Measurements from ENCODE around the gene APMAP. TPM values are rescaled to one million over a fixed set of nuclear protein-coding genes. Genes with fewer than 3 reads are reported as not detected.
A peak's percentile ranks its signal among the peaks of the same experiment; 100 is the strongest.

APMAP gene
- total and polyA plus RNA-seq, 10 donors, result 26.5 to 104 (median 65.3) TPM

DNA sequence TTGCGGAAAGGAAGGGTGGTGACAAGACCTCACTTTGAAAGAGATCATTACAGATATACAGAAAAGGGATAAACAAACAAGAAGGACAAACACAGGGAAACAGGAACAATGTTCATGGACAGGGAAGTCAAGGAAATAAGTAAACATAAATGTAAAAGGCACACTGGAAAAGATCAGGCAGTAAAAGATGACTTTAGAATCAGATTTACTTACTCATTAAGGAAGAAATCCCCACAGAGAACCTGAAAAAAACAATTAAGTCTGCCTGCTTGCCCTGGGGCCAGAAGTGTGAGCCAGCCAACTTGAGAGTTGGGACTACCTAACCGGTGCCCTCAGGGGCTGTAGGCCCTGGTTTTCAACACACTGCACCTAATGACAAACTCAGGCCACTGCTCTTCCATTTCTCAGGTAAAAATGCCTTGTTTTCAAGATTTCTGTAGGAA lies 1.7 kb downstream of the APMAP start:
- intact Hi-C loops (cut with DNase I; ENCODE audit: low total_unique reads), result loop anchor here (5.0 kb wide), 1 partner anchor 406 kb away; no protein-coding TSS in a partner anchor
- Histone ChIP-seq H3K36me3 (peaks cover 0 to 16% (median 0%) of the 10 kb centered on the region in 6 donors), H3K9me3 (no peaks in the 10 kb centered on the region), H3K4me1 (peaks cover 12 to 91% (median 56%) of the 10 kb centered on the region in 6 donors), H3K4me3 (peak overlapping the region in 5 of 8 donors; percentile 66 to 88 (median 72)), H3K27ac (peak overlapping the region in 7 of 8 donors; percentile 92 to 97 (median 96)), H3K27me3 (replicated peaks in 1 of 7) (no peaks in the 10 kb centered on the region)
- TF ChIP-seq, protein P1, sequence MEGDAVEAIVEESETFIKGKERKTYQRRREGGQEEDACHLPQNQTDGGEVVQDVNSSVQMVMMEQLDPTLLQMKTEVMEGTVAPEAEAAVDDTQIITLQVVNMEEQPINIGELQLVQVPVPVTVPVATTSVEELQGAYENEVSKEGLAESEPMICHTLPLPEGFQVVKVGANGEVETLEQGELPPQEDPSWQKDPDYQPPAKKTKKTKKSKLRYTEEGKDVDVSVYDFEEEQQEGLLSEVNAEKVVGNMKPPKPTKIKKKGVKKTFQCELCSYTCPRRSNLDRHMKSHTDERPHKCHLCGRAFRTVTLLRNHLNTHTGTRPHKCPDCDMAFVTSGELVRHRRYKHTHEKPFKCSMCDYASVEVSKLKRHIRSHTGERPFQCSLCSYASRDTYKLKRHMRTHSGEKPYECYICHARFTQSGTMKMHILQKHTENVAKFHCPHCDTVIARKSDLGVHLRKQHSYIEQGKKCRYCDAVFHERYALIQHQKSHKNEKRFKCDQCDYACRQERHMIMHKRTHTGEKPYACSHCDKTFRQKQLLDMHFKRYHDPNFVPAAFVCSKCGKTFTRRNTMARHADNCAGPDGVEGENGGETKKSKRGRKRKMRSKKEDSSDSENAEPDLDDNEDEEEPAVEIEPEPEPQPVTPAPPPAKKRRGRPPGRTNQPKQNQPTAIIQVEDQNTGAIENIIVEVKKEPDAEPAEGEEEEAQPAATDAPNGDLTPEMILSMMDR (IDR thresholded peaks at IDR 0.05 in 8 of 11, conservative IDR thresholded peaks at IDR 0.05 in 3 of 11), result no peak
- TF ChIP-seq POLR2A (IDR thresholded peaks at IDR 0.05) (no peak), POLR2AphosphoS5 (IDR thresholded peaks at IDR 0.05) (no peak)
- 81 to 92% (median 88%) methylated on average over 2 of the region's 2 CpGs for WGBS, 5 donors
- DNase-seq, result peak; percentile 73

- H3K27me3 ChIP-seq (replicated peaks in 1 of 7), result no peaks in the 10 kb centered on the region
- H3K4me1 ChIP-seq, result peaks cover 12 to 95% (median 55%) of the 10 kb centered on the region in 6 donors
- peak overlapping the region in 7 of 8 donors; percentile 9 to 97 (median 71) for H3K27ac ChIP-seq
- H3K36me3 ChIP-seq, result peaks cover 0 to 16% (median 0%) of the 10 kb centered on the region in 6 donors
- H3K4me3 ChIP-seq, result peak overlapping the region in 1 of 8 donors; percentile 36
- intact Hi-C loops (cut with DNase I; ENCODE audit: low total_unique reads), result no loop called here
- WGBS, 5 donors, result 54 to 91% (median 76%) methylated on average over 3 of the region's 3 CpGs
- no peaks in the 10 kb centered on the region for H3K9me3 ChIP-seq
- TF ChIP-seq, protein P1 (IDR thresholded peaks at IDR 0.05 in 8 of 11, conservative IDR thresholded peaks at IDR 0.05 in 3 of 11), result no peak
- TF ChIP-seq POLR2AphosphoS5 (IDR thresholded peaks at IDR 0.05) (peak in 1 of 3 donors; percentile 53), POLR2A (IDR thresholded peaks at IDR 0.05) (no peak)
- DNase-seq, result no peak
These were observed 3.4 kb downstream of the APMAP start for GRCh38 chr20:24989162-24989561.

GRCh38 chr20:24987873-24988835 lies 4.4 kb downstream of the APMAP start:
- no peak for TF ChIP-seq POLR2A (IDR thresholded peaks at IDR 0.05)
- TF ChIP-seq POLR2AphosphoS5 (IDR thresholded peaks at IDR 0.05), result no peak
- TF ChIP-seq, protein P1 (IDR thresholded peaks at IDR 0.05 in 8 of 11, conservative IDR thresholded peaks at IDR 0.05 in 3 of 11), result no peak
- intact Hi-C loops (cut with DNase I; ENCODE audit: low total_unique reads), result no loop called here
- H3K27ac ChIP-seq, result peak overlapping the region in 6 of 8 donors; percentile 40 to 97 (median 76)
- 85 to 94% (median 88%) methylated on average over 7 of the region's 7 CpGs for WGBS, 5 donors
- DNase-seq, result peak; percentile 66
- peak overlapping the region in 1 of 8 donors; percentile 36 for H3K4me3 ChIP-seq
- H3K27me3 ChIP-seq (replicated peaks in 1 of 7), result no peaks in the 10 kb centered on the region
- H3K36me3 ChIP-seq, result peaks cover 0 to 26% (median under 1%) of the 10 kb centered on the region in 6 donors
- H3K9me3 ChIP-seq, result no peaks in the 10 kb centered on the region
- H3K4me1 ChIP-seq, result peaks cover 7 to 95% (median 46%) of the 10 kb centered on the region in 6 donors

DNA sequence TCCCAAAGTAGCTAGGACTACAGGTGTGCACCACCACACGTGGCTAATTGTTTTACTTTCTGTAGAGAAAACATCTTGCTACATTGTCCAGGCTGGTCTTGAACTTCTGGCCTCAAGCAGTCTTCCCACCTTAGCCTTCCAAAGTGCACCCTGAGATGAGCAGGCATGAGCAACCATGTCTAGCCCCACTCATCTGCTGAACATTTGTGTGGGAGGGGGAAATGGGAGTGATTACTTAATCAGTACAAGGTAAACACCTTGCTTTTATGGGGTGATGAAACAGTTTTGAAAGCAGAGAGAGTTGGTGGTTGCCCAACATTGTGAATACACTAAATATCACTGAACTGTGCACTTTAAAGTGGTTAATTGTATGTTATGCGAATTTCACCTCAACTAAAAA lies 5.3 kb downstream of the APMAP start:
- Histone ChIP-seq H3K4me1 (peaks cover 7 to 99% (median 45%) of the 10 kb centered on the region in 6 donors), H3K27me3 (replicated peaks in 1 of 7) (no peaks in the 10 kb centered on the region), H3K36me3 (peaks cover 0 to 35% (median 3%) of the 10 kb centered on the region in 6 donors), H3K9me3 (no peaks in the 10 kb centered on the region), H3K4me3 (peak overlapping the region in 1 of 8 donors; percentile 36), H3K27ac (peak overlapping the region in 5 of 8 donors; percentile 40 to 97 (median 80))
- no peak for DNase-seq
- WGBS, 5 donors, result 56 to 80% (median 75%) methylated on average over 2 of the region's 2 CpGs
- no peak for TF ChIP-seq POLR2AphosphoS5 (IDR thresholded peaks at IDR 0.05)
- no peak for TF ChIP-seq POLR2A (IDR thresholded peaks at IDR 0.05)
- TF ChIP-seq, protein P1 (IDR thresholded peaks at IDR 0.05 in 8 of 11, conservative IDR thresholded peaks at IDR 0.05 in 3 of 11), result no peak
- intact Hi-C loops (cut with DNase I; ENCODE audit: low total_unique reads), result no loop called here
